H1 (cell line): Measurements from ENCODE around the gene FUT2. TPM values are rescaled to one million over a fixed set of nuclear protein-coding genes. Genes with fewer than 3 reads are reported as not detected.

ENCODE experiments used
- CTCF ChIA-PET: fragments of 300-600 bp; sonication (Branson Sonifier 250); formaldehyde crosslinking; loops from one replicate; lab custom pipeline; 2021; ENCODE audit not compliant: partially characterized antibody; lab: Charles Lee
- POLR2A ChIA-PET: fragments of 300-600 bp; sonication (Branson Sonifier 250); formaldehyde crosslinking; loops from one replicate; lab custom pipeline; 2021; ENCODE audit warnings: inconsistent platforms; ENCODE audit not compliant: partially characterized antibody; lab: Charles Lee
- DNase-seq, 2 experiments: peaks; one replicate each; pipeline versions ENCODE4 v3.0.0 to v3.0.0-alpha.2; 2010 to 2022; ENCODE audit warnings: low spot score in 2 of 2, low read depth in 1 of 2, mixed read lengths in 1 of 2
- FAIRE-seq: peaks from 2 replicates; lab custom pipeline; 2011; peaks lifted over from hg19 to GRCh38; lab: Jason Lieb, UNC
- H2AFZ ChIP-seq: 2 replicates; pipeline ENCODE4 v1.8.1; 2012; ENCODE audit warnings: low read length, inconsistent platforms
- H2AK5ac ChIP-seq: 2 replicates; pipeline ENCODE4 v1.6.1; 2013; ENCODE audit warnings: low read depth, low read length
- H2BK120ac ChIP-seq: replicated peaks from 2 replicates; pipeline ENCODE3; 2013; ENCODE audit warnings: low read depth, low read length, inconsistent platforms
- H2BK12ac ChIP-seq: 2 replicates; pipeline ENCODE4 v1.6.1; 2013; ENCODE audit warnings: low read depth, low read length
- H2BK15ac ChIP-seq: 2 replicates; pipeline ENCODE4 v1.6.1; 2013; ENCODE audit warnings: low read length
- H2BK20ac ChIP-seq: 2 replicates; pipeline ENCODE4 v1.6.1; 2013; ENCODE audit warnings: low read length
- H2BK5ac ChIP-seq: 2 replicates; pipeline ENCODE4 v1.6.1; 2013; ENCODE audit warnings: low read depth, low read length
- H3K14ac ChIP-seq: 2 replicates; pipeline ENCODE4 v1.6.1; 2013; ENCODE audit warnings: inconsistent platforms; ENCODE audit not compliant: insufficient read length
- H3K18ac ChIP-seq: 2 replicates; pipeline ENCODE4 v1.6.1; 2013; ENCODE audit warnings: low read length; ENCODE audit errors: extremely low read depth
- H3K23ac ChIP-seq: 2 replicates; pipeline ENCODE4 v1.6.1; 2013; ENCODE audit warnings: inconsistent platforms; ENCODE audit not compliant: insufficient read length
- H3K23me2 ChIP-seq: 2 replicates; pipeline ENCODE4 v1.6.1; 2013; ENCODE audit warnings: low read depth, low read length
- H3K27ac ChIP-seq: 2 replicates; pipeline ENCODE4 v1.6.1; 2011; ENCODE audit warnings: low read depth, low read length, inconsistent platforms
- H3K27me3 ChIP-seq, 4 experiments: replicated peaks in 1 of 4; 1 replicate in 1 of 4; 2 replicates in 3 of 4; pipeline versions ENCODE4 v1.6.1 to v1.8.1; 2011 to 2013; ENCODE audit warnings: low read length in 3 of 4, mild to moderate bottlenecking in 3 of 4, inconsistent platforms in 2 of 4, mixed read lengths in 2 of 4, moderate library complexity in 1 of 4; ENCODE audit not compliant: control insufficient read depth in 3 of 4, insufficient read depth in 3 of 4; ENCODE audit errors: extremely low read depth in 1 of 4
- H3K36me3 ChIP-seq, 4 experiments: 2 replicates each; pipeline versions ENCODE4 v1.6.1 to v1.8.1; 2011 to 2013; ENCODE audit warnings: mild to moderate bottlenecking in 4 of 4, low read length in 3 of 4, moderate library complexity in 2 of 4, control low read depth in 1 of 4, inconsistent platforms in 1 of 4; ENCODE audit not compliant: insufficient read depth in 4 of 4, control insufficient read depth in 2 of 4
- H3K4ac ChIP-seq: replicated peaks from 2 replicates; pipeline ENCODE3; 2013; ENCODE audit warnings: low read length, low read depth, mixed read lengths, inconsistent platforms; ENCODE audit not compliant: insufficient read length
- H3K4me1 ChIP-seq, 4 experiments: replicated peaks in 1 of 4; 1 replicate in 1 of 4; 2 replicates in 3 of 4; pipeline versions ENCODE4 v1.6.1 to v1.8.1; 2011 to 2013; ENCODE audit warnings: low read length in 3 of 4, inconsistent platforms in 2 of 4, mixed read lengths in 1 of 4; ENCODE audit not compliant: insufficient read depth in 4 of 4, control insufficient read depth in 3 of 4
- H3K4me2 ChIP-seq, 2 experiments: 2 replicates each; pipeline versions ENCODE4 v1.6.1 to v1.8.1; 2011 to 2013; ENCODE audit warnings: low read depth in 2 of 2, low read length in 2 of 2, control low read depth in 1 of 2, inconsistent platforms in 1 of 2, mild to moderate bottlenecking in 1 of 2; ENCODE audit not compliant: insufficient read depth in 1 of 2
- H3K4me3 ChIP-seq, 4 experiments: fragments of 200-600, 300-600 bp in 1 of 4; sonication (generic), shearing (Covaris generic), sonication (Bioruptor Twin) in 1 of 4; 2 replicates each; pipeline versions ENCODE4 v1.5.1 to v1.8.1; 2011 to 2016; ENCODE audit warnings: low read length in 4 of 4, low read depth in 3 of 4, control low read depth in 2 of 4, inconsistent platforms in 2 of 4, mild to moderate bottlenecking in 2 of 4, mixed read lengths in 1 of 4, moderate library complexity in 1 of 4; ENCODE audit not compliant: insufficient read depth in 2 of 4; ENCODE audit errors: extremely low read depth in 1 of 4
- H3K56ac ChIP-seq: replicated peaks from 2 replicates; pipeline ENCODE3; 2013; ENCODE audit warnings: low read depth, mild to moderate bottlenecking, mixed read lengths, low read length, inconsistent platforms; ENCODE audit not compliant: insufficient read length
- H3K79me1 ChIP-seq: 2 replicates; pipeline ENCODE4 v1.6.1; 2013; ENCODE audit warnings: low read depth, low read length, control low read depth
- H3K79me2 ChIP-seq, 2 experiments: 2 replicates each; pipeline versions ENCODE4 v1.6.1 to v1.8.1; 2012 to 2013; ENCODE audit warnings: low read length in 2 of 2, mild to moderate bottlenecking in 2 of 2, inconsistent platforms in 1 of 2; ENCODE audit not compliant: insufficient read depth in 2 of 2, control insufficient read depth in 1 of 2
- H3K9ac ChIP-seq, 4 experiments: replicated peaks in 1 of 4; 1 replicate in 1 of 4; 2 replicates in 3 of 4; pipeline versions ENCODE4 v1.6.1 to v1.8.1; 2011 to 2013; ENCODE audit warnings: low read depth in 3 of 4, low read length in 3 of 4, control low read depth in 2 of 4, mild to moderate bottlenecking in 2 of 4, moderate library complexity in 2 of 4, inconsistent platforms in 1 of 4; ENCODE audit errors: extremely low read depth in 1 of 4
- H3K9me3 ChIP-seq, 2 experiments: 2 replicates each; pipeline versions ENCODE4 v1.6.1 to v1.8.1; 2012 to 2013; ENCODE audit warnings: mild to moderate bottlenecking in 2 of 2, moderate library complexity in 2 of 2, control low read depth in 1 of 2, inconsistent platforms in 1 of 2, low read depth in 1 of 2, low read length in 1 of 2, mixed read lengths in 1 of 2; ENCODE audit not compliant: insufficient read depth in 2 of 2
- H4K20me1 ChIP-seq, 2 experiments: replicated peaks in 1 of 2; 2 replicates each; pipeline versions ENCODE3 to v1.8.1; 2011 to 2013; ENCODE audit warnings: inconsistent platforms in 2 of 2, low read length in 2 of 2, mild to moderate bottlenecking in 1 of 2; ENCODE audit not compliant: insufficient read depth in 2 of 2, control insufficient read depth in 1 of 2
- H4K5ac ChIP-seq: 2 replicates; pipeline ENCODE4 v1.6.1; 2013; ENCODE audit warnings: low read length, low read depth, mixed read lengths, inconsistent platforms; ENCODE audit not compliant: insufficient read length
- H4K8ac ChIP-seq: 2 replicates; pipeline ENCODE4 v1.8.0; 2013; ENCODE audit warnings: mild to moderate bottlenecking, moderate library complexity, low read length, inconsistent platforms; ENCODE audit not compliant: insufficient read depth; ENCODE audit errors: extremely low read depth
- H4K91ac ChIP-seq: replicated peaks from 2 replicates; pipeline ENCODE3; 2013; ENCODE audit warnings: low read length, mixed read lengths, inconsistent platforms; ENCODE audit not compliant: insufficient read length
- NANOG ChIP-seq: IDR thresholded peaks from 2 replicates; pipeline ENCODE4 v1.6.1; 2011; ENCODE audit warnings: low read length, low read depth, mild to moderate bottlenecking, inconsistent platforms; ENCODE audit not compliant: insufficient read depth, poor library complexity, severe bottlenecking
- RBBP5 ChIP-seq: IDR thresholded peaks from 2 replicates; pipeline ENCODE4 v1.7.1; 2012; ENCODE audit warnings: low read depth, mild to moderate bottlenecking, inconsistent platforms, low read length, moderate library complexity, borderline replicate concordance
- WGBS, 2 experiments: shearing (Covaris generic) in 1 of 2; methylation state at CpG; one replicate each; pipeline versions ENCODE4 v1.1.6 to v1.1.7; 2013 to 2015; ENCODE audit warnings: low lambda C conversion rate in 2 of 2, mixed read lengths in 2 of 2, inconsistent platforms in 1 of 2, low coverage in 1 of 2, missing lambda C conversion rate in 1 of 2; ENCODE audit not compliant: insufficient replicate concordance in 2 of 2, insufficient coverage in 1 of 2, insufficient read length in 1 of 2; ENCODE audit errors: extremely low coverage in 1 of 2, missing lambda C conversion rate in 1 of 2; 5-methylcytosine and 5-hydroxymethylcytosine counted together
- polyA plus RNA-seq, 7 experiments: library from polyadenylated mRNA; depleted of rRNA in 3 of 7; stranded (reverse) in 5 of 7; unstranded in 2 of 7; fragments of >200 nt in 5 of 7; fragments of 200-250 nt in 2 of 7; gene quantifications; 1 replicate in 5 of 7; 2 replicates in 1 of 7; 4 replicates in 1 of 7; pipeline versions ENCODE4 v1.2.1 to v1.2.3, GENCODE V29; 2011 to 2013; ENCODE audit warnings: missing spikeins in 2 of 7, mixed read lengths in 2 of 7
- total RNA-seq: library from RNA; stranded (reverse); fragmentation: NEBNext Ultra II Directional; extraction: Animal tissue kit (Norgen Biotek cat#: 25700); gene quantifications from 2 replicates; pipeline ENCODE4 v1.2.1, GENCODE V29; 2021
- TF ChIP-seq, protein P1 (sequence below), 3 experiments: IDR thresholded peaks; 1 replicate in 2 of 3; 2 replicates in 1 of 3; pipeline versions ENCODE4 v1.5.1 to v1.6.1; 2011; ENCODE audit warnings: low read length in 3 of 3, mild to moderate bottlenecking in 3 of 3, inconsistent platforms in 2 of 3, low read depth in 1 of 3, moderate library complexity in 1 of 3; ENCODE audit not compliant: insufficient read depth in 1 of 3; ENCODE audit errors: control extremely low read depth in 1 of 3

The FUT2 gene
- total and polyA plus RNA-seq, 2 of the 8 experiments (the other 6 are each of a cell fraction or from before 2014, with no cell fraction given), result 5.0 to 5.6 TPM

DNA sequence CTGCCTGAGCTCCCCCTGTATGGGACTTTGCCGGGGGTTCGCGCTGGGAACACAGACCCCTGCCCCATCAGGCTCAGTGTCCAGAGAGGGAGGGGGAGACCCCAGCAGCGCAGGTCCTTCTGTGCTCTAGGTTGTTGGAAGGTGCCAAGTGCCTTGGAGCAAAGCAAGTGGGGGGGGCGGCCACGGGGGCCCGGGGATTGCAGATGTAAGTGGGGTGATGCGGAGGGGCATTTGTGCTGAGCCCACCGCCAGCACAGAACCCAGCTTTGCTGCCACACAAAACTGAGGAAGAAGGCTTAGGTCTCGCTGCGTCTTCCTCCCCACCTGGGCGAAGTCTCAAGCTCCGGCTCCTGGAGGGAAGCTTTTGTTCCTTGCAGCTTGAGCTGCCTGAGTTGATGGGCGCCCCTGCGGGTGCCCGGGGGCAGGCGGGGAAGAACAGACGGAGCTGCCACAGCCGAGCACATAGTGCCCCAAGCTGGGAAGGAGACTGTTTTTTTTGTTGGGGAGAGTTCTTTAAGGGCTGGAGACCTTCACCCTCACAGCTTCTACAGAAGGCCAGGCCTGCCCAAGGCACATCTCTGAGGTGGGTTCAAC, 21.5 kb upstream of the FUT2 start:
- H3K4me3 ChIP-seq, result peak overlapping the region in 2 of 4 experiments; percentile 1 to 15; a peak in 2 of 8 replicates
- H4K91ac ChIP-seq, result peak overlapping the region; percentile 5
- peak overlapping the region; percentile 75 for H3K18ac ChIP-seq
- TF ChIP-seq, protein P1, sequence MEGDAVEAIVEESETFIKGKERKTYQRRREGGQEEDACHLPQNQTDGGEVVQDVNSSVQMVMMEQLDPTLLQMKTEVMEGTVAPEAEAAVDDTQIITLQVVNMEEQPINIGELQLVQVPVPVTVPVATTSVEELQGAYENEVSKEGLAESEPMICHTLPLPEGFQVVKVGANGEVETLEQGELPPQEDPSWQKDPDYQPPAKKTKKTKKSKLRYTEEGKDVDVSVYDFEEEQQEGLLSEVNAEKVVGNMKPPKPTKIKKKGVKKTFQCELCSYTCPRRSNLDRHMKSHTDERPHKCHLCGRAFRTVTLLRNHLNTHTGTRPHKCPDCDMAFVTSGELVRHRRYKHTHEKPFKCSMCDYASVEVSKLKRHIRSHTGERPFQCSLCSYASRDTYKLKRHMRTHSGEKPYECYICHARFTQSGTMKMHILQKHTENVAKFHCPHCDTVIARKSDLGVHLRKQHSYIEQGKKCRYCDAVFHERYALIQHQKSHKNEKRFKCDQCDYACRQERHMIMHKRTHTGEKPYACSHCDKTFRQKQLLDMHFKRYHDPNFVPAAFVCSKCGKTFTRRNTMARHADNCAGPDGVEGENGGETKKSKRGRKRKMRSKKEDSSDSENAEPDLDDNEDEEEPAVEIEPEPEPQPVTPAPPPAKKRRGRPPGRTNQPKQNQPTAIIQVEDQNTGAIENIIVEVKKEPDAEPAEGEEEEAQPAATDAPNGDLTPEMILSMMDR (IDR thresholded peaks at IDR 0.05; ENCODE audit: control extremely low read depth in 1 of 3, insufficient read depth in 1 of 3, low read depth in 1 of 3, low read length in 3 of 3), result no peak
- TF ChIP-seq RBBP5 (0 out of 2 replicates have a peak, but pooled peaks have one; percentile 5), NANOG (peak; percentile 84)
- H4K20me1 ChIP-seq, result peaks cover 0 to 3% of the 10 kb centered on the region in 2 experiments
- WGBS, 2 experiments, result 30% methylated on average over 14 of the region's 19 CpGs; no CpG with 5 or more reads in 1 of the 2 experiments
- H3K27me3 ChIP-seq, result peaks cover 0 to 5% (median 3%) of the 10 kb centered on the region in 4 experiments; a peak in 2 of 7 replicates
- H3K56ac ChIP-seq, result no peak overlapping the region
- no peaks in the 10 kb centered on the region for H3K79me1 ChIP-seq
- DNase-seq (peak in 1 of 2 experiments; percentile 58), FAIRE-seq (no peak)
- H4K8ac ChIP-seq, result no peak overlapping the region
- H2BK120ac ChIP-seq, result peak overlapping the region; percentile 74
- no peak overlapping the region for H3K23ac ChIP-seq
- no peak overlapping the region for H3K4ac ChIP-seq
- H3K14ac ChIP-seq, result no peak overlapping the region
- H3K23me2 ChIP-seq, result peaks cover 18% of the 10 kb centered on the region; the same call in 1 of the 2 replicates
- ChIA-PET CTCF (interaction anchor here (0.7 to 5.8 kb wide), 30 partner anchors 9 to 170 kb away, joined by 3 to 59 read pairs (median 5); partner anchors contain the start of genes CA11 and FUT2), POLR2A (interaction anchor here (0.6 to 2.6 kb wide), 13 partner anchors 10 to 114 kb away, joined by 3 to 16 read pairs (median 3); partner anchors contain the start of genes CA11, FGF21 and FUT2)
- peak overlapping the region; percentile 99; the same call in 1 of the 2 replicates for H2BK20ac ChIP-seq
- no peaks in the 10 kb centered on the region for H3K79me2 ChIP-seq
- H2AFZ ChIP-seq, result 0 out of 2 replicates have a peak overlapping the region, but pooled peaks have one; percentile 24
- H4K5ac ChIP-seq, result no peak overlapping the region
- peak overlapping the region; percentile 18 to 36; a peak in 2 of 4 replicates for H3K4me2 ChIP-seq
- no peaks in the 10 kb centered on the region for H3K36me3 ChIP-seq
- H2AK5ac ChIP-seq, result peak overlapping the region; percentile 95; the same call in 1 of the 2 replicates
- peak overlapping the region; percentile 72 for H2BK15ac ChIP-seq
- H2BK5ac ChIP-seq, result peak overlapping the region; percentile 91; the same call in 1 of the 2 replicates
- no peak overlapping the region for H3K27ac ChIP-seq
- H3K9ac ChIP-seq, result no peak overlapping the region
- H3K9me3 ChIP-seq, result peaks cover 0 to 3% of the 10 kb centered on the region in 2 experiments; a peak in 1 of 4 replicates
- H2BK12ac ChIP-seq, result peak overlapping the region; percentile 92; the same call in 1 of the 2 replicates
- H3K4me1 ChIP-seq, result peaks cover 2 to 23% (median 19%) of the 10 kb centered on the region in 4 experiments
